ENCODE measurements around the gene NAA15. TPM values are rescaled to one million over a fixed set of nuclear protein-coding genes. Genes with fewer than 3 reads are reported as not detected.

The NAA15 gene
- total and polyA plus RNA-seq, 2 of the 8 experiments (the other 6 are each of a cell fraction or from before 2014, with no cell fraction given) = 9.7 to 124 TPM

DNA sequence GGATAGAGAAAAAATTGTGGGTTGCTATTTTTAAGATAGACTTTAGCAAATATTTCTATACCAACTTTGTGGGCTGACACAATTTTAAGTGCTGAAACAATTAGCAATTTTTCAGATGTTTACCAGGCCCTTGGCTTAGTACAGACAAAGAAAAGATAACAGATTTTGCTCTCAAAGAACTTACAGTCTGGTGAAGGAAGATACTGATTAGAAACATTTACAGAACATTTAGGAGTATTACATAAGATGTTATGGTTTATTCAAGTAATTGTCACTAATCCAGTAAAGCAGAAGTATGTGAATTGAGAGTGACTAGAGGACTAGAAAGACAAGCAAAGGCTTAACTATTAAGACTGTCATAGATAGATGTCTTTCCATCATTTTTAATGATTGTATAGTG, 36.3 kb downstream of the NAA15 start:
- H2BK120ac ChIP-seq (replicated peaks; ENCODE audit: low read depth, low read length) = no peak overlapping the region
- no peak overlapping the region for H4K8ac ChIP-seq (ENCODE audit: extremely low read depth, insufficient read depth, low read length)
- H3K9me3 ChIP-seq (ENCODE audit: insufficient read depth in 2 of 2, low read depth in 1 of 2, low read length in 1 of 2) = no peaks in the 10 kb centered on the region
- no peaks in the 10 kb centered on the region for H3K23me2 ChIP-seq (ENCODE audit: low read depth, low read length)
- no peak overlapping the region for H2BK20ac ChIP-seq (ENCODE audit: low read length)
- no peak overlapping the region for H3K4me2 ChIP-seq (ENCODE audit: insufficient read depth in 1 of 2, low read depth in 2 of 2, low read length in 2 of 2)
- H3K4ac ChIP-seq (replicated peaks; ENCODE audit: insufficient read length, low read depth, low read length) = no peak overlapping the region
- no peak for DNase-seq (ENCODE audit: low read depth in 1 of 2, low spot score in 2 of 2)
- no peak overlapping the region for H4K5ac ChIP-seq (ENCODE audit: insufficient read length, low read depth, low read length)
- ChIA-PET CTCF (ENCODE audit: partially characterized antibody) (interaction anchor here (0.6 to 1.0 kb wide), 2 partner anchors 17 to 42 kb away, joined by 3 to 5 read pairs; no protein-coding TSS in a partner anchor), POLR2A (ENCODE audit: partially characterized antibody) (no interaction called here)
- H3K4me3 ChIP-seq (ENCODE audit: extremely low read depth in 1 of 4, insufficient read depth in 2 of 4, low read depth in 3 of 4, low read length in 4 of 4) = no peak overlapping the region
- H3K18ac ChIP-seq (ENCODE audit: extremely low read depth, low read length) = no peak overlapping the region
- H3K9ac ChIP-seq (replicated peaks in 1 of 4; ENCODE audit: extremely low read depth in 1 of 4, low read depth in 3 of 4, low read length in 3 of 4) = no peak overlapping the region
- no peaks in the 10 kb centered on the region; the same call in 1 of the 2 replicates for H3K79me1 ChIP-seq (ENCODE audit: low read depth, low read length)
- peaks cover 3% of the 10 kb centered on the region in 2 experiments for H4K20me1 ChIP-seq (replicated peaks in 1 of 2; ENCODE audit: control insufficient read depth in 1 of 2, insufficient read depth in 2 of 2, low read length in 2 of 2)
- H3K14ac ChIP-seq (ENCODE audit: insufficient read length) = no peak overlapping the region
- peaks cover 0 to 75% of the 10 kb centered on the region in 2 experiments; a peak in 2 of 4 replicates for H3K79me2 ChIP-seq (ENCODE audit: control insufficient read depth in 1 of 2, insufficient read depth in 2 of 2, low read length in 2 of 2)
- H2AK5ac ChIP-seq (ENCODE audit: low read depth, low read length) = no peak overlapping the region
- no peak for FAIRE-seq
- no peak overlapping the region for H4K91ac ChIP-seq (replicated peaks; ENCODE audit: insufficient read length, low read length)
- H2BK15ac ChIP-seq (ENCODE audit: low read length) = no peak overlapping the region
- no peak overlapping the region for H3K23ac ChIP-seq (ENCODE audit: insufficient read length)
- H3K4me1 ChIP-seq (replicated peaks in 1 of 4; ENCODE audit: control insufficient read depth in 3 of 4, insufficient read depth in 4 of 4, low read length in 3 of 4) = no peaks in the 10 kb centered on the region
- H2AFZ ChIP-seq (ENCODE audit: low read length) = no peak overlapping the region
- peaks cover 0 to 53% (median 11%) of the 10 kb centered on the region in 4 experiments; a peak in 6 of 8 replicates for H3K36me3 ChIP-seq (ENCODE audit: control insufficient read depth in 2 of 4, insufficient read depth in 4 of 4, low read length in 3 of 4)
- H3K27ac ChIP-seq (ENCODE audit: low read depth, low read length) = no peak overlapping the region
- H3K27me3 ChIP-seq (replicated peaks in 1 of 4; ENCODE audit: control insufficient read depth in 3 of 4, extremely low read depth in 1 of 4, insufficient read depth in 3 of 4, low read length in 3 of 4) = no peaks in the 10 kb centered on the region
- H2BK5ac ChIP-seq (ENCODE audit: low read depth, low read length) = no peak overlapping the region
- H3K56ac ChIP-seq (replicated peaks; ENCODE audit: insufficient read length, low read depth, low read length) = no peak overlapping the region
- no peak overlapping the region for H2BK12ac ChIP-seq (ENCODE audit: low read depth, low read length)
- no peak for TF ChIP-seq SIRT6 (IDR thresholded peaks at IDR 0.05; ENCODE audit: low read length)

All from H1 (cell line).